GM19468 (cell line): ENCODE data around the gene FABP7.

ENCODE experiments used
- ATAC-seq: cut with Tn5 transposase; IDR thresholded peaks from one replicate; pipeline ENCODE4 v1.9.1; 2021; ENCODE audit warnings: mild to moderate bottlenecking, moderate library complexity, moderate number of reproducible peaks; ENCODE audit not compliant: unreplicated experiment; ENCODE audit errors: extremely low read depth

FABP7 gene

GRCh38 chr6:122831511-122831910 lies 52.0 kb downstream of the FABP7 start:
- no peak for ATAC-seq

DNA sequence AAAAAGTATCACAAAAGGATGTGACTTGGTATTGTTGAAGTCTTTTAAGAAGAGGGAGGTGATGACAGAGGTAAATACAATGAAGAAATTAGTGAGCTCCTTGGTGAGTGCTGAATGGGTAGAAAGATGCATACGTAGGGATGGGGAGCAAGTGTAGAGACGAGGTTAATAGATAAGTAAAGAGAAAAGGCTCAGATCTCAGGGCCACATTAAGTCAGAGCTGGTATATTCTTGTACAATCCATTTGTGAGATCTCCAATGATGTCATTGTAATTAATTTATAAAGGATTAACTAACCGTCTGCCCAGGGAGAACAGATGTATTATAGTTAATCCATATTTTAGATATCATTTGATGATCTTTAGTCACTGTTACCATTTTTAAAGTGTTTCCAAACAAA lies 52.9 kb downstream of the FABP7 start:
- ATAC-seq: no peak

DNA sequence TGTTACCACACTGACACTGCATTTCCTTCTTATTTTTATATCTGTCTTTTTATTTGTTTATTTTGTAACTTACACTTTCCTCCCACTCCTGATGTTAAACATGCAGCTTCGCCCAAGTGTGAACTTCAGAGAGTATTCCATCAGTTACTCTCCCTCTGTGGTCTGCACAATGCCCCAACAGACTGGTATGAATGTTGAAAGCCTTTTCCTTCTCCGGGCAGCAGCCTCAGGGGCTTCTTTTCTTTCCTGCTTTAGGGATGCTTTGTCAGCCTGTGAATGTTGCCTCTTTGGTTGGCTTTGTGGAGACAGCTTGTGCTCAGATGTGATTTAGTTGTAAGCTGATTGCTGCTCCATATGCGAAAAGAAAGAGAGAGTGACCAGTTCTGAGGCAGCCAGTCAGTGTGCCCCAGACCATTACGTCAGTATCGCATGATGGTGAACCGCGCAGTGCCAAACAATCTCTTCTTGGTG lies 53.5 kb downstream of the FABP7 start:
- ATAC-seq: no peak
